ENCODE data around the gene SLAIN1. TPM values are rescaled to one million over a fixed set of nuclear protein-coding genes. Genes with fewer than 3 reads are reported as not detected.

The SLAIN1 gene
- total RNA-seq, 4 donors from 2014 or later, result 1.5 to 33.0 (median 3.8) TPM

- H3K4me1 ChIP-seq, result peaks cover 0 to 4% (median 0%) of the 10 kb centered on the region in 4 donors
- H3K4me3 ChIP-seq, result no peak overlapping the region
- TF ChIP-seq CTCF (IDR thresholded peaks at IDR 0.05) (no peak), POLR2A (IDR thresholded peaks at IDR 0.05) (no peak)
- H3K27ac ChIP-seq, result no peak overlapping the region
- DNase-seq, result no peak
- no peaks in the 10 kb centered on the region for H3K9me3 ChIP-seq
- H3K36me3 ChIP-seq, result no peaks in the 10 kb centered on the region
- peaks cover 0 to 7% of the 10 kb centered on the region in 2 donors for H3K27me3 ChIP-seq
Observed at GRCh38 chr13:77701305-77701704, 3.8 kb downstream of the SLAIN1 start.

- no peak for DNase-seq
- Histone ChIP-seq H3K4me1 (peaks cover 0 to 4% (median 0%) of the 10 kb centered on the region in 4 donors), H3K4me3 (no peak overlapping the region), H3K27me3 (peaks cover 0 to 3% of the 10 kb centered on the region in 2 donors), H3K9me3 (no peaks in the 10 kb centered on the region), H3K36me3 (no peaks in the 10 kb centered on the region), H3K27ac (no peak overlapping the region)
- TF ChIP-seq CTCF (IDR thresholded peaks at IDR 0.05), result no peak
- TF ChIP-seq POLR2A (IDR thresholded peaks at IDR 0.05), result no peak
Observed at GRCh38 chr13:77702366-77702765, 4.9 kb downstream of the SLAIN1 start.

GRCh38 chr13:77703408-77703807 is 5.9 kb downstream of the SLAIN1 start:
- H3K4me3 ChIP-seq, result no peak overlapping the region
- DNase-seq, result no peak
- H3K9me3 ChIP-seq, result no peaks in the 10 kb centered on the region
- peaks cover 0 to 2% (median 0%) of the 10 kb centered on the region in 4 donors for H3K4me1 ChIP-seq
- H3K36me3 ChIP-seq, result no peaks in the 10 kb centered on the region
- no peak for TF ChIP-seq POLR2A (IDR thresholded peaks at IDR 0.05)
- TF ChIP-seq CTCF (IDR thresholded peaks at IDR 0.05), result no peak
- H3K27ac ChIP-seq, result no peak overlapping the region
- H3K27me3 ChIP-seq, result no peaks in the 10 kb centered on the region

GRCh38 chr13:77714119-77714755 is 16.8 kb downstream of the SLAIN1 start:
- no peaks in the 10 kb centered on the region for H3K4me1 ChIP-seq
- no peak overlapping the region for H3K4me3 ChIP-seq
- no peaks in the 10 kb centered on the region for H3K36me3 ChIP-seq
- no peak for DNase-seq
- no peak overlapping the region for H3K27ac ChIP-seq
- no peaks in the 10 kb centered on the region for H3K27me3 ChIP-seq
- TF ChIP-seq CTCF (IDR thresholded peaks at IDR 0.05) (no peak), POLR2A (IDR thresholded peaks at IDR 0.05) (no peak)
- H3K9me3 ChIP-seq, result no peaks in the 10 kb centered on the region

GRCh38 chr13:77715233-77715891 is 17.9 kb downstream of the SLAIN1 start:
- no peak overlapping the region for H3K27ac ChIP-seq
- H3K36me3 ChIP-seq, result no peaks in the 10 kb centered on the region
- no peak for TF ChIP-seq CTCF (IDR thresholded peaks at IDR 0.05)
- TF ChIP-seq POLR2A (IDR thresholded peaks at IDR 0.05), result no peak
- no peak overlapping the region for H3K4me3 ChIP-seq
- H3K9me3 ChIP-seq, result no peaks in the 10 kb centered on the region
- H3K27me3 ChIP-seq, result no peaks in the 10 kb centered on the region
- DNase-seq, result no peak
- no peaks in the 10 kb centered on the region for H3K4me1 ChIP-seq

Measured in Peyer's patch (tissue), 4 donors.